SK-N-SH (cell line): ENCODE measurements around the gene SPTBN5. TPM values are rescaled to one million over a fixed set of nuclear protein-coding genes. Genes with fewer than 3 reads are reported as not detected.

ENCODE experiments used
- CTCF ChIA-PET: fragments of 300-600, 350-600 bp; formaldehyde crosslinking; extraction: SDS; loops from one replicate; lab custom pipeline; 2021; lab: Yijun Ruan, JAX
- POLR2A ChIA-PET: fragments of 350-600 bp; sonication (Branson Sonifier 250); formaldehyde crosslinking; extraction: SDS; loops from one replicate; lab custom pipeline; 2020; ENCODE audit warnings: antibody characterized with exemption, inconsistent platforms; lab: Yijun Ruan, JAX
- DNase-seq: peaks from one replicate; pipeline ENCODE4 v3.0.0; 2012
- H2AFZ ChIP-seq: fragments of 200-600 bp; sonication (generic); 2 replicates; pipeline ENCODE4 v1.8.1; 2016; ENCODE audit warnings: antibody characterized with exemption, mild to moderate bottlenecking, low read depth
- H3F3A ChIP-seq: fragments of 200-600 bp; sonication (generic); replicated peaks from 2 replicates; pipeline ENCODE3; 2016; ENCODE audit warnings: antibody characterized with exemption, mild to moderate bottlenecking; ENCODE audit not compliant: insufficient read depth
- H3K27ac ChIP-seq, 2 experiments: fragments of 200-500 bp in 1 of 2; fragments of 200-600 bp in 1 of 2; sonication (Bioruptor generic) in 1 of 2; sonication (generic), shearing (Covaris generic) in 1 of 2; 2 replicates each; pipeline versions ENCODE4 v1.5.1 to v1.6.1; 2014 to 2016; ENCODE audit warnings: low read depth in 2 of 2, inconsistent platforms in 1 of 2, low read length in 1 of 2, mild to moderate bottlenecking in 1 of 2, mixed read lengths in 1 of 2
- H3K27me3 ChIP-seq: fragments of 200-600 bp; sonication (generic), shearing (Covaris generic); 2 replicates; pipeline ENCODE4 v1.6.1; 2016; ENCODE audit warnings: mixed run types; ENCODE audit not compliant: insufficient read depth
- H3K36me3 ChIP-seq, 2 experiments: fragments of 200-500 bp in 1 of 2; fragments of 200-600 bp in 1 of 2; sonication (Bioruptor generic) in 1 of 2; sonication (generic) in 1 of 2; replicated peaks in 1 of 2; 2 replicates each; pipeline versions ENCODE3 to v1.5.1; 2014 to 2016; ENCODE audit warnings: low read length in 1 of 2, mild to moderate bottlenecking in 1 of 2; ENCODE audit not compliant: insufficient read depth in 2 of 2, control insufficient read depth in 1 of 2
- H3K4me1 ChIP-seq, 2 experiments: fragments of 200-500 bp in 1 of 2; fragments of 200-600 bp in 1 of 2; sonication (Bioruptor generic) in 1 of 2; sonication (generic), shearing (Covaris generic) in 1 of 2; 2 replicates each; pipeline versions ENCODE4 v1.5.1 to v1.6.1; 2014 to 2016; ENCODE audit warnings: low read depth in 1 of 2, low read length in 1 of 2, mixed run types in 1 of 2; ENCODE audit not compliant: insufficient read depth in 2 of 2, control insufficient read depth in 1 of 2
- H3K4me2 ChIP-seq: fragments of 200-600 bp; sonication (generic), shearing (Covaris generic); 2 replicates; pipeline ENCODE4 v1.6.1; 2017; ENCODE audit warnings: mixed run types
- H3K4me3 ChIP-seq, 2 experiments: fragments of 200-500 bp in 1 of 2; fragments of 200-600 bp in 1 of 2; sonication (Bioruptor generic) in 1 of 2; sonication (generic), shearing (Covaris generic) in 1 of 2; 2 replicates each; pipeline versions ENCODE4 v1.5.1 to v1.8.1; 2014 to 2016; ENCODE audit warnings: low read depth in 2 of 2, inconsistent platforms in 1 of 2, low read length in 1 of 2, mild to moderate bottlenecking in 1 of 2, mixed read lengths in 1 of 2, moderate library complexity in 1 of 2
- H3K79me2 ChIP-seq: fragments of 200-600 bp; sonication (generic); 2 replicates; pipeline ENCODE4 v1.8.1; 2017; ENCODE audit warnings: mild to moderate bottlenecking; ENCODE audit not compliant: insufficient read depth
- H3K9ac ChIP-seq: fragments of 200-600 bp; sonication (generic); 2 replicates; pipeline ENCODE4 v1.6.1; 2017; ENCODE audit warnings: mixed run types
- H3K9me2 ChIP-seq: fragments of 200-600 bp; sonication (generic); 2 replicates; pipeline ENCODE4 v1.6.1; 2017; ENCODE audit warnings: mixed run types
- H3K9me3 ChIP-seq: fragments of 200-600 bp; sonication (generic); 2 replicates; pipeline ENCODE4 v1.6.1; 2017; ENCODE audit warnings: mixed run types, mild to moderate bottlenecking, moderate library complexity
- H4K20me1 ChIP-seq: fragments of 200-600 bp; sonication (generic); 2 replicates; pipeline ENCODE4 v1.6.1; 2017; ENCODE audit warnings: mild to moderate bottlenecking, mixed run types; ENCODE audit not compliant: insufficient read depth
- ELF1 ChIP-seq: IDR thresholded peaks from 2 replicates; pipeline ENCODE4 v1.4.0; 2012
- EP300 ChIP-seq, 2 experiments: IDR thresholded peaks; 2 replicates each; pipeline versions ENCODE4 v1.4.0 to v1.6.1; 2012; ENCODE audit warnings: borderline replicate concordance in 1 of 2, low read depth in 1 of 2, low read length in 1 of 2
- FOSL2 ChIP-seq: IDR thresholded peaks from 2 replicates; pipeline ENCODE4 v1.4.0; 2012; ENCODE audit warnings: low read depth, mild to moderate bottlenecking, moderate library complexity, borderline replicate concordance
- JUND ChIP-seq: IDR thresholded peaks from 2 replicates; pipeline ENCODE4 v1.4.0; 2012
- MEF2A ChIP-seq: IDR thresholded peaks from 2 replicates; pipeline ENCODE4 v1.4.0; 2012; ENCODE audit warnings: low read depth, borderline replicate concordance
- MXI1 ChIP-seq: IDR thresholded peaks from 2 replicates; pipeline ENCODE4 v1.6.1; 2012; ENCODE audit warnings: mild to moderate bottlenecking, low read depth, low read length, improper control_type of control experiment
- POLR2AphosphoS5 ChIP-seq: IDR thresholded peaks from 2 replicates; pipeline ENCODE4 v1.6.1; 2012; ENCODE audit warnings: low read depth, low read length
- RAD21 ChIP-seq: IDR thresholded peaks from 2 replicates; pipeline ENCODE4 v1.6.1; 2012; ENCODE audit warnings: mild to moderate bottlenecking, low read length
- RCOR1 ChIP-seq: fragments of 150-350 bp; IDR thresholded peaks from 2 replicates; pipeline ENCODE4 v1.6.1; 2017; ENCODE audit warnings: antibody characterized with exemption, low read length
- RFX5 ChIP-seq: IDR thresholded peaks from 2 replicates; pipeline ENCODE4 v1.6.1; 2012; ENCODE audit warnings: mild to moderate bottlenecking, improper control_type of control experiment, low read length
- SIN3A ChIP-seq: IDR thresholded peaks from 2 replicates; pipeline ENCODE4 v1.6.1; 2012; ENCODE audit warnings: low read depth, mild to moderate bottlenecking, low read length, moderate library complexity, borderline replicate concordance
- SMC3 ChIP-seq: IDR thresholded peaks from 2 replicates; pipeline ENCODE4 v1.6.1; 2012; ENCODE audit warnings: low read depth, low read length, improper control_type of control experiment
- TCF12 ChIP-seq: IDR thresholded peaks from 2 replicates; pipeline ENCODE4 v1.4.0; 2012
- WGBS: methylation state at CpG from one replicate; pipeline ENCODE4 v1.1.6; 2017; ENCODE audit warnings: low lambda C conversion rate; 5-methylcytosine and 5-hydroxymethylcytosine counted together
- polyA plus RNA-seq, 3 experiments: library from polyadenylated mRNA; depleted of rRNA; stranded (reverse); fragments of >200 nt; gene quantifications; 2 replicates each; pipeline ENCODE4 v1.2.3, GENCODE V29; 2012
- TF ChIP-seq, protein P1 (sequence below): IDR thresholded peaks from 2 replicates; pipeline ENCODE4 v1.4.0; 2012; ENCODE audit warnings: low read depth, borderline replicate concordance
- TF ChIP-seq, protein P2 (sequence below): fragments of 200-600 bp; sonication (generic); IDR thresholded peaks from 2 replicates; pipeline ENCODE4 v1.6.1; 2017; ENCODE audit warnings: antibody characterized with exemption, mild to moderate bottlenecking, moderate library complexity
- TF ChIP-seq, protein P3 (sequence below): IDR thresholded peaks from 2 replicates; pipeline ENCODE4 v1.4.0; 2012; ENCODE audit warnings: low read depth
- TF ChIP-seq, protein P4 (sequence below): fragments of 150-350 bp; IDR thresholded peaks from 2 replicates; pipeline ENCODE4 v1.6.1; 2016; ENCODE audit warnings: mild to moderate bottlenecking, low read depth, low read length
- TF ChIP-seq, protein P5 (sequence below): IDR thresholded peaks from 2 replicates; pipeline ENCODE4 v1.6.1; 2012; ENCODE audit warnings: mild to moderate bottlenecking, low read depth, low read length, moderate library complexity

The SPTBN5 gene
- polyA plus RNA-seq, 1 of the 3 experiments (the other 2 are of a cell fraction): 0.23 TPM

DNA sequence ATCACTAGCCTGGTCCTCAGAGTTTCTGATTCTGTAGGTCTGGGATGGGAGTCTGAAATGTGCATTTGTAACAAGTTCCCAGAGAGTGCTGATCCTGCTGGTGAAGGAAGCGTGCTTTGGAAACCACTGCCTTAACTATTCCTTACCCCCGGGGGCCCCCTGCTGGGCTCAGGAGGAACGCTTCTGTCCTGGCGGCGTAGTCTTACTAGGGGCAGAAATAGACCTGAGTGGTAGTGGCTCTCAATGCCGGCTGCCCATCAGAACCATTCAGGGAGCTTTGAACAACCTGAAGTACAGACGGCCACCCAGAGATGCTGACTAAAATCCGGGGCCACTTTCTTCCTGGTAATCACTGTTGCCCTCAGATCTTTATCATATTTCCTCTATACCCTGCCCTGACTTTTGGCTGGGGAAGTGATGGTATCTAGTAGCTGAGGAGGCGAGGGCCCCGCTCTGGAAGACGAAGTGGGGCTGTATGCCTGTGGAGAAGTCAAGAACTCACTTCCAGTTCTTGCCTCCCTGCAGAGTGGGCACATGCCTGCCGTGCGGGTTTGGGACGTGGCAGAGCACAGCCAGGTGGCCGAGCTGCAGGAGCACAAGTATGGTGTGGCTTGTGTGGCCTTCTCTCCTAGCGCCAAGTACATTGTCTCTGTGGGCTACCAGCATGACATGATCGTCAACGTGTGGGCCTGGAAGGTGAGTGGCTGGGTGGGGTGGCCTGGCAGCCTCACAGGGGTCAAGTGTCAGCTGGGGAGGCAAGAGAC is 82.2 kb downstream of the SPTBN5 start (continued):
- TF ChIP-seq, protein P1, sequence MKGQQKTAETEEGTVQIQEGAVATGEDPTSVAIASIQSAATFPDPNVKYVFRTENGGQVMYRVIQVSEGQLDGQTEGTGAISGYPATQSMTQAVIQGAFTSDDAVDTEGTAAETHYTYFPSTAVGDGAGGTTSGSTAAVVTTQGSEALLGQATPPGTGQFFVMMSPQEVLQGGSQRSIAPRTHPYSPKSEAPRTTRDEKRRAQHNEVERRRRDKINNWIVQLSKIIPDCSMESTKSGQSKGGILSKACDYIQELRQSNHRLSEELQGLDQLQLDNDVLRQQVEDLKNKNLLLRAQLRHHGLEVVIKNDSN: no peak
- TF ChIP-seq RAD21 (peak; percentile 98), POLR2AphosphoS5 (no peak), MEF2A (no peak), FOSL2 (no peak), TCF12 (no peak)

DNA sequence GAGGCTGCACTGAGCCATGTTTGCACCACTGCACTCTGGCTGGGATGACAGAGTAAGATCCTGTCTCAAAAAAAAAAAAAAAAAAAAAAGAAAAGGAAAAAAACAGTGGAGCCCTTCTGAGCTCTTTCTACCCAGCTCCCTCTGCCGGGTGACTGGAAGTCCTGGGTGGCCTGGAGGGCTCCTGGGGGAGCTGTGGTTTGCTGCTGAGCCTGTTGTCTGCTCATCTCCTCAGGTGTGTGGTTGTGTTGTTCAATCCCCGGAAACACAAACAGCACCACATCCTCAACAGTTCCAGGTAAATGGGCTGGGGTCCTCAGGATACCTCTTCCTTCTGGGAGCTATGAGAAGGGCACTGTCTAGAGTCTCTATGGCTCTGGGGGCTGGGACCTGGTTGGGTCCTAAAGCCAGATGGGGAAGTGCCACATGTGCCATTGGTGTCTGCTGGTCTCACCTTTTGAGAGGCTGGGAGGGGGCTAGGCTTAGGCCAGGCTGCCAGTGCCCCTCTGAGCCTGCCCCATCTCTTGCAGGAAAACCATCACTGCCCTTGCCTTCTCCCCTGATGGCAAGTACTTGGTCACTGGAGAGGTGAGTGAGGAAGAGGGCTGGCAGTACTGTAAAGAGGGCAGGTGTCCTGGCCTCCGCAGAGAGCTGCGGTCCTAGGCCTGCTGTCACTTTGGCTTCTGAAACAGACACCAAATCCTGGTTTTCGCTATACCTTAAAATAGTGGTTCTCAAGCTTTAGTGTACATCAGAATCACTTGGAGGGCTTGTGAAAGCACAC is 83.0 kb downstream of the SPTBN5 start:
- WGBS: 96% methylated on average over 5 of the region's 5 CpGs
- CTCF ChIA-PET: interaction anchor here (0.6 to 5.3 kb wide), 35 partner anchors 9 to 347 kb away, joined by 3 to 114 read pairs (median 5); partner anchors contain the start of gene MAPKBP1
- H3K9me3 ChIP-seq: no peaks in the 10 kb centered on the region
- no peak for DNase-seq
- no peak for TF ChIP-seq EP300 (IDR thresholded peaks at IDR 0.05; ENCODE audit: borderline replicate concordance in 1 of 2, low read depth in 1 of 2, low read length in 1 of 2)
- no peak for TF ChIP-seq RCOR1
- no peak for TF ChIP-seq MEF2A
- TF ChIP-seq, protein P2, sequence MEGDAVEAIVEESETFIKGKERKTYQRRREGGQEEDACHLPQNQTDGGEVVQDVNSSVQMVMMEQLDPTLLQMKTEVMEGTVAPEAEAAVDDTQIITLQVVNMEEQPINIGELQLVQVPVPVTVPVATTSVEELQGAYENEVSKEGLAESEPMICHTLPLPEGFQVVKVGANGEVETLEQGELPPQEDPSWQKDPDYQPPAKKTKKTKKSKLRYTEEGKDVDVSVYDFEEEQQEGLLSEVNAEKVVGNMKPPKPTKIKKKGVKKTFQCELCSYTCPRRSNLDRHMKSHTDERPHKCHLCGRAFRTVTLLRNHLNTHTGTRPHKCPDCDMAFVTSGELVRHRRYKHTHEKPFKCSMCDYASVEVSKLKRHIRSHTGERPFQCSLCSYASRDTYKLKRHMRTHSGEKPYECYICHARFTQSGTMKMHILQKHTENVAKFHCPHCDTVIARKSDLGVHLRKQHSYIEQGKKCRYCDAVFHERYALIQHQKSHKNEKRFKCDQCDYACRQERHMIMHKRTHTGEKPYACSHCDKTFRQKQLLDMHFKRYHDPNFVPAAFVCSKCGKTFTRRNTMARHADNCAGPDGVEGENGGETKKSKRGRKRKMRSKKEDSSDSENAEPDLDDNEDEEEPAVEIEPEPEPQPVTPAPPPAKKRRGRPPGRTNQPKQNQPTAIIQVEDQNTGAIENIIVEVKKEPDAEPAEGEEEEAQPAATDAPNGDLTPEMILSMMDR: no peak
- TF ChIP-seq MXI1: no peak
- TF ChIP-seq ELF1: no peak
- TF ChIP-seq FOSL2: no peak
- TF ChIP-seq, protein P3, sequence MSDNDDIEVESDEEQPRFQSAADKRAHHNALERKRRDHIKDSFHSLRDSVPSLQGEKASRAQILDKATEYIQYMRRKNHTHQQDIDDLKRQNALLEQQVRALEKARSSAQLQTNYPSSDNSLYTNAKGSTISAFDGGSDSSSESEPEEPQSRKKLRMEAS: no peak
- TF ChIP-seq RFX5: no peak
- no peak for TF ChIP-seq JUND
- TF ChIP-seq, protein P4, sequence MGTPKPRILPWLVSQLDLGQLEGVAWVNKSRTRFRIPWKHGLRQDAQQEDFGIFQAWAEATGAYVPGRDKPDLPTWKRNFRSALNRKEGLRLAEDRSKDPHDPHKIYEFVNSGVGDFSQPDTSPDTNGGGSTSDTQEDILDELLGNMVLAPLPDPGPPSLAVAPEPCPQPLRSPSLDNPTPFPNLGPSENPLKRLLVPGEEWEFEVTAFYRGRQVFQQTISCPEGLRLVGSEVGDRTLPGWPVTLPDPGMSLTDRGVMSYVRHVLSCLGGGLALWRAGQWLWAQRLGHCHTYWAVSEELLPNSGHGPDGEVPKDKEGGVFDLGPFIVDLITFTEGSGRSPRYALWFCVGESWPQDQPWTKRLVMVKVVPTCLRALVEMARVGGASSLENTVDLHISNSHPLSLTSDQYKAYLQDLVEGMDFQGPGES: no peak
- TF ChIP-seq SMC3: no peak
- TF ChIP-seq, protein P5, sequence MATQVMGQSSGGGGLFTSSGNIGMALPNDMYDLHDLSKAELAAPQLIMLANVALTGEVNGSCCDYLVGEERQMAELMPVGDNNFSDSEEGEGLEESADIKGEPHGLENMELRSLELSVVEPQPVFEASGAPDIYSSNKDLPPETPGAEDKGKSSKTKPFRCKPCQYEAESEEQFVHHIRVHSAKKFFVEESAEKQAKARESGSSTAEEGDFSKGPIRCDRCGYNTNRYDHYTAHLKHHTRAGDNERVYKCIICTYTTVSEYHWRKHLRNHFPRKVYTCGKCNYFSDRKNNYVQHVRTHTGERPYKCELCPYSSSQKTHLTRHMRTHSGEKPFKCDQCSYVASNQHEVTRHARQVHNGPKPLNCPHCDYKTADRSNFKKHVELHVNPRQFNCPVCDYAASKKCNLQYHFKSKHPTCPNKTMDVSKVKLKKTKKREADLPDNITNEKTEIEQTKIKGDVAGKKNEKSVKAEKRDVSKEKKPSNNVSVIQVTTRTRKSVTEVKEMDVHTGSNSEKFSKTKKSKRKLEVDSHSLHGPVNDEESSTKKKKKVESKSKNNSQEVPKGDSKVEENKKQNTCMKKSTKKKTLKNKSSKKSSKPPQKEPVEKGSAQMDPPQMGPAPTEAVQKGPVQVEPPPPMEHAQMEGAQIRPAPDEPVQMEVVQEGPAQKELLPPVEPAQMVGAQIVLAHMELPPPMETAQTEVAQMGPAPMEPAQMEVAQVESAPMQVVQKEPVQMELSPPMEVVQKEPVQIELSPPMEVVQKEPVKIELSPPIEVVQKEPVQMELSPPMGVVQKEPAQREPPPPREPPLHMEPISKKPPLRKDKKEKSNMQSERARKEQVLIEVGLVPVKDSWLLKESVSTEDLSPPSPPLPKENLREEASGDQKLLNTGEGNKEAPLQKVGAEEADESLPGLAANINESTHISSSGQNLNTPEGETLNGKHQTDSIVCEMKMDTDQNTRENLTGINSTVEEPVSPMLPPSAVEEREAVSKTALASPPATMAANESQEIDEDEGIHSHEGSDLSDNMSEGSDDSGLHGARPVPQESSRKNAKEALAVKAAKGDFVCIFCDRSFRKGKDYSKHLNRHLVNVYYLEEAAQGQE: no peak
- TF ChIP-seq RAD21: no peak
- TF ChIP-seq SIN3A: no peak
- TF ChIP-seq, all 33 proteins: peak for 0
- Histone ChIP-seq H3K4me3 (no peak overlapping the region), H3K4me2 (no peak overlapping the region), H3K79me2 (no peaks in the 10 kb centered on the region), H4K20me1 (no peaks in the 10 kb centered on the region), H3F3A (no peaks in the 10 kb centered on the region), H2AFZ (no peak overlapping the region), H3K9ac (no peak overlapping the region), H3K4me1 (peaks cover 0 to 10% of the 10 kb centered on the region in 2 experiments; a peak in 1 of 4 replicates), H3K9me2 (no peaks in the 10 kb centered on the region), H3K27me3 (no peaks in the 10 kb centered on the region), H3K27ac (no peak overlapping the region), H3K36me3 (peaks cover 0 to 21% of the 10 kb centered on the region in 2 experiments)
- POLR2A ChIA-PET: interaction anchor here (4.2 kb wide), 1 partner anchor 37 kb away, joined by 13 read pairs; the partner anchor contains the start of gene MAPKBP1
